WTC11 (cell line): ENCODE results near the gene CTNNBIP1. TPM values are rescaled to one million over a fixed set of nuclear protein-coding genes. Genes with fewer than 3 reads are reported as not detected.

Source experiments
- ATF1 ChIP-seq: sonication (generic); formaldehyde crosslinking; IDR thresholded peaks from 2 replicates; pipeline ENCODE4 v1.8.1; 2023; ENCODE audit warnings: mild to moderate bottlenecking, moderate library complexity, missing genetic modification reagents
- CREB1 ChIP-seq: sonication (generic); formaldehyde crosslinking; IDR thresholded peaks from 2 replicates; pipeline ENCODE4 v1.8.0; 2023; ENCODE audit warnings: mild to moderate bottlenecking, missing genetic modification reagents
- CREM ChIP-seq: sonication (generic); formaldehyde crosslinking; IDR thresholded peaks from 2 replicates; pipeline ENCODE4 v1.8.1; 2022; ENCODE audit warnings: mild to moderate bottlenecking, missing genetic modification reagents, moderate library complexity
- FOXK1 ChIP-seq: sonication (generic); formaldehyde crosslinking; IDR thresholded peaks from 2 replicates; pipeline ENCODE4 v1.8.0; 2022; ENCODE audit warnings: mild to moderate bottlenecking, moderate library complexity, missing genetic modification reagents
- MYBL2 ChIP-seq: sonication (generic); formaldehyde crosslinking; IDR thresholded peaks from 2 replicates; pipeline ENCODE4 v1.8.1; 2023; ENCODE audit warnings: mild to moderate bottlenecking, moderate library complexity, missing genetic modification reagents
- NFE2L1 ChIP-seq: sonication (generic); formaldehyde crosslinking; IDR thresholded peaks from 2 replicates; pipeline ENCODE4 v1.8.1; 2023; ENCODE audit warnings: missing genetic modification reagents
- NR1H2 ChIP-seq: sonication (generic); formaldehyde crosslinking; IDR thresholded peaks from 2 replicates; pipeline ENCODE4 v1.9.0; 2021; ENCODE audit warnings: mild to moderate bottlenecking, moderate library complexity, missing genetic modification reagents
- NR2C2 ChIP-seq: sonication (generic); formaldehyde crosslinking; IDR thresholded peaks from 2 replicates; pipeline ENCODE4 v1.8.0; 2022; ENCODE audit warnings: mild to moderate bottlenecking, missing genetic modification reagents
- total RNA-seq: library from RNA; stranded (reverse); gene quantifications from 3 replicates; pipeline ENCODE4 v1.2.3, GENCODE V29; 2021
- TF ChIP-seq, protein P1 (sequence below): sonication (generic); formaldehyde crosslinking; IDR thresholded peaks from 2 replicates; pipeline ENCODE4 v1.8.1; 2022; ENCODE audit warnings: missing genetic modification reagents, borderline replicate concordance
- TF ChIP-seq, protein P2 (sequence below): sonication (generic); formaldehyde crosslinking; IDR thresholded peaks from 2 replicates; pipeline ENCODE4 v1.8.0; 2022; ENCODE audit warnings: mild to moderate bottlenecking, missing genetic modification reagents
- TF ChIP-seq, protein P3 (sequence below): sonication (generic); formaldehyde crosslinking; IDR thresholded peaks from 2 replicates; pipeline ENCODE4 v1.8.1; 2023; ENCODE audit warnings: mild to moderate bottlenecking, missing genetic modification reagents, borderline replicate concordance
- TF ChIP-seq, protein P4 (sequence below): sonication (generic); formaldehyde crosslinking; IDR thresholded peaks from 2 replicates; pipeline ENCODE4 v1.8.0; 2022; ENCODE audit warnings: mild to moderate bottlenecking, missing genetic modification reagents
- TF ChIP-seq, protein P5 (sequence below): fragments of 250-450 bp; sonication (Bioruptor Pico); IDR thresholded peaks from 2 replicates; pipeline ENCODE4 v1.9.0; 2021; ENCODE audit warnings: mild to moderate bottlenecking, borderline replicate concordance
- TF ChIP-seq, protein P6 (sequence below): sonication (generic); formaldehyde crosslinking; IDR thresholded peaks from 2 replicates; pipeline ENCODE4 v1.8.0; 2022; ENCODE audit warnings: mild to moderate bottlenecking, missing genetic modification reagents
- TF ChIP-seq, protein P7 (sequence below): sonication (generic); formaldehyde crosslinking; IDR thresholded peaks from 2 replicates; pipeline ENCODE4 v1.8.1; 2023; ENCODE audit warnings: mild to moderate bottlenecking, moderate library complexity, missing genetic modification reagents
- TF ChIP-seq, protein P8 (sequence below): fragments of 250-450 bp; sonication (Bioruptor Pico); IDR thresholded peaks from 2 replicates; pipeline ENCODE4 v1.9.0; 2021; ENCODE audit warnings: moderate library complexity, mild to moderate bottlenecking, inconsistent platforms, borderline replicate concordance
- TF ChIP-seq, protein P9 (sequence below): sonication (generic); formaldehyde crosslinking; IDR thresholded peaks from 2 replicates; pipeline ENCODE4 v1.8.1; 2022; ENCODE audit warnings: mild to moderate bottlenecking, missing genetic modification reagents, moderate library complexity, borderline replicate concordance

Gene CTNNBIP1
- total RNA-seq, 1 experiment from 2014 or later, result 58.2 TPM

DNA sequence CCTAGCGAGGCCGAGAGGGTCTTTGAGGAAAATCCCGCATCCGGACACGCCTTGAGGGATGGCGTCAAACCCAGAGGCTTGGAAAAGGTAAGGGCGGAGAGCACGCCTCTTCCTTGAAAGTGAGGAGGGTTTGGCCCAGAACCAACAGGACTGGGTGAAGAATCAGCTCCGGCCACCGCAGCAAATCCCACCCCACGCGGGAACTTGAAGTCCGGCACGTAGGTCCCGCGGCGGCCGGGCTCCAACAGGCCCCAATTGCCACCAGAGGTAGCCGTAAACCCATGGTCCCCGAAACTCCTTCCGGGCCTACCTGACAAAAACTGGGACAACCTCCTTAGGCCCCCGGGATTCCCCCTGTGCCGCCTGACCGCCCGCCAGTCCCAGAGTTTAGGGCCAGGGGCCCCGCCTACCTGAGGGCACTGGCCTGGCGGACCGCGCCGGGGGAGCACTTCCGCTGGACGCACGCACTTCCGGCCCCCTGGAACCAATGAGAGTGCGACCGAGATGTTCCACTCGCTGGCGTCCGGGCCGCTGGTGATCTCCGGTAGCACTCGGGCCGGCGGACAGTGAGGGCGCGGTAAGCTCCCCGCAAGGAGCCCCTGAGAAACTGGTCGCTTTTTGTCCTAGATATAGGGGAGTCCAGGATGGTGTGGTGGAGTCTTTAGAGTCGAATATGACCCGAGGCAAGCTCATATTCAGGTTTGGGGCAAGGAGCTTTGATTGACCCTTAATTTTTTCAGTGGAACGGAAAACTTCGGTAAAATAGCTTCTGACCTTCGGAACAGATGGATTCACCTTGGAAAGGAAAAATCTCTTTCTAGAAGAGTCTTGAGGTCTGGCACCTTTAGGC, 33.1 kb upstream of the CTNNBIP1 start, which contains the start of the genes LZIC and NMNAT1 (continued):
- TF ChIP-seq CREB1 (CRISPR knock-in tag) (peak; percentile 77; the same call in 1 of the 2 replicates), ATF1 (CRISPR knock-in tag) (0 out of 2 replicates have a peak, but pooled peaks have one; percentile 29), CREM (CRISPR knock-in tag) (peak; percentile 68), MYBL2 (CRISPR knock-in tag) (peak; percentile 85), NR1H2 (CRISPR knock-in tag) (no peak), NFE2L1 (CRISPR knock-in tag) (0 out of 2 replicates have a peak, but pooled peaks have one; percentile 45), NR2C2 (CRISPR knock-in tag) (0 out of 2 replicates have a peak, but pooled peaks have one; percentile 41), FOXK1 (CRISPR knock-in tag) (peak; percentile 88)
- TF ChIP-seq, protein P1, sequence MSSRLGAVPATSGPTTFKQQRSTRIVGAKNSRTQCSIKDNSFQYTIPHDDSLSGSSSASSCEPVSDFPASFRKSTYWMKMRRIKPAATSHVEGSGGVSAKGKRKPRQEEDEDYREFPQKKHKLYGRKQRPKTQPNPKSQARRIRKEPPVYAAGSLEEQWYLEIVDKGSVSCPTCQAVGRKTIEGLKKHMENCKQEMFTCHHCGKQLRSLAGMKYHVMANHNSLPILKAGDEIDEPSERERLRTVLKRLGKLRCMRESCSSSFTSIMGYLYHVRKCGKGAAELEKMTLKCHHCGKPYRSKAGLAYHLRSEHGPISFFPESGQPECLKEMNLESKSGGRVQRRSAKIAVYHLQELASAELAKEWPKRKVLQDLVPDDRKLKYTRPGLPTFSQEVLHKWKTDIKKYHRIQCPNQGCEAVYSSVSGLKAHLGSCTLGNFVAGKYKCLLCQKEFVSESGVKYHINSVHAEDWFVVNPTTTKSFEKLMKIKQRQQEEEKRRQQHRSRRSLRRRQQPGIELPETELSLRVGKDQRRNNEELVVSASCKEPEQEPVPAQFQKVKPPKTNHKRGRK, result no peak
- TF ChIP-seq, protein P2, sequence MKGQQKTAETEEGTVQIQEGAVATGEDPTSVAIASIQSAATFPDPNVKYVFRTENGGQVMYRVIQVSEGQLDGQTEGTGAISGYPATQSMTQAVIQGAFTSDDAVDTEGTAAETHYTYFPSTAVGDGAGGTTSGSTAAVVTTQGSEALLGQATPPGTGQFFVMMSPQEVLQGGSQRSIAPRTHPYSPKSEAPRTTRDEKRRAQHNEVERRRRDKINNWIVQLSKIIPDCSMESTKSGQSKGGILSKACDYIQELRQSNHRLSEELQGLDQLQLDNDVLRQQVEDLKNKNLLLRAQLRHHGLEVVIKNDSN, result peak; percentile 44; the same call in 1 of the 2 replicates
- TF ChIP-seq, protein P3, sequence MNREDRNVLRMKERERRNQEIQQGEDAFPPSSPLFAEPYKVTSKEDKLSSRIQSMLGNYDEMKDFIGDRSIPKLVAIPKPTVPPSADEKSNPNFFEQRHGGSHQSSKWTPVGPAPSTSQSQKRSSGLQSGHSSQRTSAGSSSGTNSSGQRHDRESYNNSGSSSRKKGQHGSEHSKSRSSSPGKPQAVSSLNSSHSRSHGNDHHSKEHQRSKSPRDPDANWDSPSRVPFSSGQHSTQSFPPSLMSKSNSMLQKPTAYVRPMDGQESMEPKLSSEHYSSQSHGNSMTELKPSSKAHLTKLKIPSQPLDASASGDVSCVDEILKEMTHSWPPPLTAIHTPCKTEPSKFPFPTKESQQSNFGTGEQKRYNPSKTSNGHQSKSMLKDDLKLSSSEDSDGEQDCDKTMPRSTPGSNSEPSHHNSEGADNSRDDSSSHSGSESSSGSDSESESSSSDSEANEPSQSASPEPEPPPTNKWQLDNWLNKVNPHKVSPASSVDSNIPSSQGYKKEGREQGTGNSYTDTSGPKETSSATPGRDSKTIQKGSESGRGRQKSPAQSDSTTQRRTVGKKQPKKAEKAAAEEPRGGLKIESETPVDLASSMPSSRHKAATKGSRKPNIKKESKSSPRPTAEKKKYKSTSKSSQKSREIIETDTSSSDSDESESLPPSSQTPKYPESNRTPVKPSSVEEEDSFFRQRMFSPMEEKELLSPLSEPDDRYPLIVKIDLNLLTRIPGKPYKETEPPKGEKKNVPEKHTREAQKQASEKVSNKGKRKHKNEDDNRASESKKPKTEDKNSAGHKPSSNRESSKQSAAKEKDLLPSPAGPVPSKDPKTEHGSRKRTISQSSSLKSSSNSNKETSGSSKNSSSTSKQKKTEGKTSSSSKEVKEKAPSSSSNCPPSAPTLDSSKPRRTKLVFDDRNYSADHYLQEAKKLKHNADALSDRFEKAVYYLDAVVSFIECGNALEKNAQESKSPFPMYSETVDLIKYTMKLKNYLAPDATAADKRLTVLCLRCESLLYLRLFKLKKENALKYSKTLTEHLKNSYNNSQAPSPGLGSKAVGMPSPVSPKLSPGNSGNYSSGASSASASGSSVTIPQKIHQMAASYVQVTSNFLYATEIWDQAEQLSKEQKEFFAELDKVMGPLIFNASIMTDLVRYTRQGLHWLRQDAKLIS (CRISPR knock-in tag), result no peak
- TF ChIP-seq, protein P4, sequence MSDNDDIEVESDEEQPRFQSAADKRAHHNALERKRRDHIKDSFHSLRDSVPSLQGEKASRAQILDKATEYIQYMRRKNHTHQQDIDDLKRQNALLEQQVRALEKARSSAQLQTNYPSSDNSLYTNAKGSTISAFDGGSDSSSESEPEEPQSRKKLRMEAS, result peak; percentile 67; the same call in 1 of the 2 replicates
- TF ChIP-seq, protein P5, sequence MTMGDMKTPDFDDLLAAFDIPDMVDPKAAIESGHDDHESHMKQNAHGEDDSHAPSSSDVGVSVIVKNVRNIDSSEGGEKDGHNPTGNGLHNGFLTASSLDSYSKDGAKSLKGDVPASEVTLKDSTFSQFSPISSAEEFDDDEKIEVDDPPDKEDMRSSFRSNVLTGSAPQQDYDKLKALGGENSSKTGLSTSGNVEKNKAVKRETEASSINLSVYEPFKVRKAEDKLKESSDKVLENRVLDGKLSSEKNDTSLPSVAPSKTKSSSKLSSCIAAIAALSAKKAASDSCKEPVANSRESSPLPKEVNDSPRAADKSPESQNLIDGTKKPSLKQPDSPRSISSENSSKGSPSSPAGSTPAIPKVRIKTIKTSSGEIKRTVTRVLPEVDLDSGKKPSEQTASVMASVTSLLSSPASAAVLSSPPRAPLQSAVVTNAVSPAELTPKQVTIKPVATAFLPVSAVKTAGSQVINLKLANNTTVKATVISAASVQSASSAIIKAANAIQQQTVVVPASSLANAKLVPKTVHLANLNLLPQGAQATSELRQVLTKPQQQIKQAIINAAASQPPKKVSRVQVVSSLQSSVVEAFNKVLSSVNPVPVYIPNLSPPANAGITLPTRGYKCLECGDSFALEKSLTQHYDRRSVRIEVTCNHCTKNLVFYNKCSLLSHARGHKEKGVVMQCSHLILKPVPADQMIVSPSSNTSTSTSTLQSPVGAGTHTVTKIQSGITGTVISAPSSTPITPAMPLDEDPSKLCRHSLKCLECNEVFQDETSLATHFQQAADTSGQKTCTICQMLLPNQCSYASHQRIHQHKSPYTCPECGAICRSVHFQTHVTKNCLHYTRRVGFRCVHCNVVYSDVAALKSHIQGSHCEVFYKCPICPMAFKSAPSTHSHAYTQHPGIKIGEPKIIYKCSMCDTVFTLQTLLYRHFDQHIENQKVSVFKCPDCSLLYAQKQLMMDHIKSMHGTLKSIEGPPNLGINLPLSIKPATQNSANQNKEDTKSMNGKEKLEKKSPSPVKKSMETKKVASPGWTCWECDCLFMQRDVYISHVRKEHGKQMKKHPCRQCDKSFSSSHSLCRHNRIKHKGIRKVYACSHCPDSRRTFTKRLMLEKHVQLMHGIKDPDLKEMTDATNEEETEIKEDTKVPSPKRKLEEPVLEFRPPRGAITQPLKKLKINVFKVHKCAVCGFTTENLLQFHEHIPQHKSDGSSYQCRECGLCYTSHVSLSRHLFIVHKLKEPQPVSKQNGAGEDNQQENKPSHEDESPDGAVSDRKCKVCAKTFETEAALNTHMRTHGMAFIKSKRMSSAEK, result no peak
- TF ChIP-seq, protein P6, sequence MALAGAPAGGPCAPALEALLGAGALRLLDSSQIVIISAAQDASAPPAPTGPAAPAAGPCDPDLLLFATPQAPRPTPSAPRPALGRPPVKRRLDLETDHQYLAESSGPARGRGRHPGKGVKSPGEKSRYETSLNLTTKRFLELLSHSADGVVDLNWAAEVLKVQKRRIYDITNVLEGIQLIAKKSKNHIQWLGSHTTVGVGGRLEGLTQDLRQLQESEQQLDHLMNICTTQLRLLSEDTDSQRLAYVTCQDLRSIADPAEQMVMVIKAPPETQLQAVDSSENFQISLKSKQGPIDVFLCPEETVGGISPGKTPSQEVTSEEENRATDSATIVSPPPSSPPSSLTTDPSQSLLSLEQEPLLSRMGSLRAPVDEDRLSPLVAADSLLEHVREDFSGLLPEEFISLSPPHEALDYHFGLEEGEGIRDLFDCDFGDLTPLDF (CRISPR knock-in tag), result 0 out of 2 replicates have a peak, but pooled peaks have one; percentile 69
- TF ChIP-seq, protein P7, sequence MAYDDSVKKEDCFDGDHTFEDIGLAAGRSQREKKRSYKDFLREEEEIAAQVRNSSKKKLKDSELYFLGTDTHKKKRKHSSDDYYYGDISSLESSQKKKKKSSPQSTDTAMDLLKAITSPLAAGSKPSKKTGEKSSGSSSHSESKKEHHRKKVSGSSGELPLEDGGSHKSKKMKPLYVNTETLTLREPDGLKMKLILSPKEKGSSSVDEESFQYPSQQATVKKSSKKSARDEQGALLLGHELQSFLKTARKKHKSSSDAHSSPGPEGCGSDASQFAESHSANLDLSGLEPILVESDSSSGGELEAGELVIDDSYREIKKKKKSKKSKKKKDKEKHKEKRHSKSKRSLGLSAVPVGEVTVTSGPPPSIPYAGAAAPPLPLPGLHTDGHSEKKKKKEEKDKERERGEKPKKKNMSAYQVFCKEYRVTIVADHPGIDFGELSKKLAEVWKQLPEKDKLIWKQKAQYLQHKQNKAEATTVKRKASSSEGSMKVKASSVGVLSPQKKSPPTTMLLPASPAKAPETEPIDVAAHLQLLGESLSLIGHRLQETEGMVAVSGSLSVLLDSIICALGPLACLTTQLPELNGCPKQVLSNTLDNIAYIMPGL (CRISPR knock-in tag), result peak; percentile 79
- TF ChIP-seq, protein P8, sequence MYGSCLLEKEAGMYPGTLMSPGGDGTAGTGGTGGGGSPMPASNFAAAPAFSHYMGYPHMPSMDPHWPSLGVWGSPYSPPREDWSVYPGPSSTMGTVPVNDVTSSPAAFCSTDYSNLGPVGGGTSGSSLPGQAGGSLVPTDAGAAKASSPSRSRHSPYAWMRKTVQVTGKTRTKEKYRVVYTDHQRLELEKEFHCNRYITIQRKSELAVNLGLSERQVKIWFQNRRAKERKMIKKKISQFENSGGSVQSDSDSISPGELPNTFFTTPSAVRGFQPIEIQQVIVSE (CRISPR knock-in tag), result no peak
- TF ChIP-seq, protein P9, sequence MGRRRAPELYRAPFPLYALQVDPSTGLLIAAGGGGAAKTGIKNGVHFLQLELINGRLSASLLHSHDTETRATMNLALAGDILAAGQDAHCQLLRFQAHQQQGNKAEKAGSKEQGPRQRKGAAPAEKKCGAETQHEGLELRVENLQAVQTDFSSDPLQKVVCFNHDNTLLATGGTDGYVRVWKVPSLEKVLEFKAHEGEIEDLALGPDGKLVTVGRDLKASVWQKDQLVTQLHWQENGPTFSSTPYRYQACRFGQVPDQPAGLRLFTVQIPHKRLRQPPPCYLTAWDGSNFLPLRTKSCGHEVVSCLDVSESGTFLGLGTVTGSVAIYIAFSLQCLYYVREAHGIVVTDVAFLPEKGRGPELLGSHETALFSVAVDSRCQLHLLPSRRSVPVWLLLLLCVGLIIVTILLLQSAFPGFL (CRISPR knock-in tag), result no peak
